ENCODE results near the gene NUMBL.

The NUMBL gene

GRCh38 chr19:40682431-40682964 lies 8.0 kb downstream of the NUMBL start:
- Histone ChIP-seq H3K27ac (no peak overlapping the region), H2AFZ (ENCODE audit: low read depth) (no peak overlapping the region), H3K79me2 (ENCODE audit: insufficient read depth, low read depth) (no peaks in the 10 kb centered on the region), H4K20me1 (ENCODE audit: insufficient read depth) (no peaks in the 10 kb centered on the region), H3K4me3 (IDR thresholded peaks at IDR 0.05; ENCODE audit: insufficient read depth, low read depth, low read length) (no peak overlapping the region), H3K27me3 (ENCODE audit: insufficient read depth, low read depth) (no peaks in the 10 kb centered on the region), H3K4me2 (no peak overlapping the region), H3K9ac (no peak overlapping the region), H3K4me1 (ENCODE audit: low read depth, poor library complexity, severe bottlenecking) (no peaks in the 10 kb centered on the region), H3K36me3 (ENCODE audit: insufficient read depth) (no peaks in the 10 kb centered on the region)
- no peak for TF ChIP-seq CTCF (conservative IDR thresholded peaks at IDR 0.05; ENCODE audit: low read depth, low read length)

GRCh38 chr19:40681039-40681438 lies 9.4 kb downstream of the NUMBL start:
- H3K4me2 ChIP-seq: no peak overlapping the region
- H4K20me1 ChIP-seq (ENCODE audit: insufficient read depth): no peaks in the 10 kb centered on the region
- no peak for TF ChIP-seq CTCF (conservative IDR thresholded peaks at IDR 0.05; ENCODE audit: low read depth, low read length)
- H2AFZ ChIP-seq (ENCODE audit: low read depth): no peak overlapping the region
- no peaks in the 10 kb centered on the region for H3K79me2 ChIP-seq (ENCODE audit: insufficient read depth, low read depth)
- H3K4me1 ChIP-seq (ENCODE audit: low read depth, poor library complexity, severe bottlenecking): no peaks in the 10 kb centered on the region
- no peaks in the 10 kb centered on the region for H3K27me3 ChIP-seq (ENCODE audit: insufficient read depth, low read depth)
- H3K9ac ChIP-seq: no peak overlapping the region
- no peak overlapping the region for H3K4me3 ChIP-seq (IDR thresholded peaks at IDR 0.05; ENCODE audit: insufficient read depth, low read depth, low read length)
- H3K36me3 ChIP-seq (ENCODE audit: insufficient read depth): no peaks in the 10 kb centered on the region; the same call in 1 of the 2 replicates
- H3K27ac ChIP-seq: no peak overlapping the region

- no peak overlapping the region for H2AFZ ChIP-seq (ENCODE audit: low read depth)
- H3K27me3 ChIP-seq (ENCODE audit: insufficient read depth, low read depth): no peaks in the 10 kb centered on the region
- H3K4me3 ChIP-seq (IDR thresholded peaks at IDR 0.05; ENCODE audit: insufficient read depth, low read depth, low read length): no peak overlapping the region
- TF ChIP-seq CTCF (conservative IDR thresholded peaks at IDR 0.05; ENCODE audit: low read depth, low read length): no peak
- H3K4me2 ChIP-seq: no peak overlapping the region
- no peaks in the 10 kb centered on the region; the same call in 1 of the 2 replicates for H3K36me3 ChIP-seq (ENCODE audit: insufficient read depth)
- H3K9ac ChIP-seq: no peak overlapping the region
- H3K27ac ChIP-seq: no peak overlapping the region
- H3K4me1 ChIP-seq (ENCODE audit: low read depth, poor library complexity, severe bottlenecking): peaks cover 8% of the 10 kb centered on the region
- H4K20me1 ChIP-seq (ENCODE audit: insufficient read depth): no peaks in the 10 kb centered on the region
- H3K79me2 ChIP-seq (ENCODE audit: insufficient read depth, low read depth): no peaks in the 10 kb centered on the region
Observed at GRCh38 chr19:40677156-40677555, 13.3 kb downstream of the NUMBL start.

GRCh38 chr19:40674291-40674690 lies 16.2 kb downstream of the NUMBL start:
- Histone ChIP-seq H3K27me3 (ENCODE audit: insufficient read depth, low read depth) (no peaks in the 10 kb centered on the region), H4K20me1 (ENCODE audit: insufficient read depth) (no peaks in the 10 kb centered on the region), H3K27ac (no peak overlapping the region; the same call in 1 of the 2 replicates), H3K4me1 (ENCODE audit: low read depth, poor library complexity, severe bottlenecking) (peaks cover 8% of the 10 kb centered on the region), H3K79me2 (ENCODE audit: insufficient read depth, low read depth) (no peaks in the 10 kb centered on the region), H3K4me3 (IDR thresholded peaks at IDR 0.05; ENCODE audit: insufficient read depth, low read depth, low read length) (no peak overlapping the region), H2AFZ (ENCODE audit: low read depth) (no peak overlapping the region), H3K36me3 (ENCODE audit: insufficient read depth) (no peaks in the 10 kb centered on the region; the same call in 1 of the 2 replicates), H3K9ac (no peak overlapping the region), H3K4me2 (no peak overlapping the region)
- no peak for TF ChIP-seq CTCF (conservative IDR thresholded peaks at IDR 0.05; ENCODE audit: low read depth, low read length)
